HG03457 (cell line): ENCODE results near the gene TUBGCP5.
A peak's percentile ranks its signal among the peaks of the same experiment; 100 is the strongest.
"Not testable (repeated sequence)": the region's sequence is repeated elsewhere in the genome, so short reads cannot be mapped to it uniquely, and the experiment has no call there.

ENCODE experiments used
- ATAC-seq: cut with Tn5 transposase; IDR thresholded peaks from one replicate; pipeline ENCODE4 v1.9.1; 2021; ENCODE audit warnings: moderate number of reproducible peaks; ENCODE audit not compliant: unreplicated experiment

TUBGCP5 gene

GRCh38 chr15:23039143-23039916 is at the start of gene TUBGCP5:
Gene TUBGCP5, minus strand, starts transcription at chr15:23039569. Its CDS starts 26 bp downstream, at chr15:23039543.
- ATAC-seq, result peak; percentile 94

DNA sequence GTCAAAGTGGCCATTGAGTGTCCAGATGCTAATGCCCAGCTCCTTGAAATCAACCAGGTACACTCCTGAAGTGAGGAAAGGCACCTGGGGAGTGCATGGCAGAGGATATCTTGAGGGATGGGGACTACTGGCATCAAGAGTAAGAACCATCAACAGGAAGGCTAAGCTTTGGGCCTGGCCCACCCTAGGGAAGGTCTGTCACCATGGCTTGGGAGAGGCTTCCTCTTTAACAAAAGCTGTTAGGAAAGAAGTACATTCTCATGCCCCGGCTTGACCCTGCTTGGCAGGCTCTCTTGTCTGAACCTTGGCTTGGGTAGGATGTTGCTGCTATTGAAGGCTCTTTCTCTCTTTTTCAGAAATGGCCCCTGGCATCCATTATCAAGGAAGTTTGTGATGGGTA is 43.7 kb upstream of the TUBGCP5 start:
- no peak for ATAC-seq

GRCh38 chr15:23081996-23082737 is 42.8 kb upstream of the TUBGCP5 start:
- not testable (repeated sequence) for ATAC-seq

DNA sequence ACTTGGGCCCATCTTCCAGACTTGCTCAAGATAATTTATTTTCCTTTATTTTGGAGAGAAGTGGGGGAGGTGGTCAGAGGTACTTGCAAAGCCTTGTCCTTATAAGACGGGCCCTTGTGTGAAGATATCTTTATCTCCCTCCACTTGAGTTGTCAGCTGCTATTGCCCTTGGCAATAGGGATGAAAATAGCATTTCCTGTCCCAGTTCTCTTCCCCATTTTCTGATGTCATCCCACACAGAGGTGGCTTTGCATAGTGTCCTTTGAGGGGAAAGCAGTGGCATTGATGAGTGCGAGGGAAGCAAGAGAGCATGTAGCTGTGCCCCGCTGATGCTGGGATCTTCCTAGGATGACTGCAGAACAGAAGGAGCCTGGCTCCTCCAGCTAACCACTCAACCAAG is 41.9 kb upstream of the TUBGCP5 start:
- ATAC-seq, result no peak

GRCh38 chr15:23079766-23080165 is 40.4 kb upstream of the TUBGCP5 start:
- ATAC-seq, result no peak

GRCh38 chr15:23075927-23076326 is 36.6 kb upstream of the TUBGCP5 start:
- no peak for ATAC-seq

DNA sequence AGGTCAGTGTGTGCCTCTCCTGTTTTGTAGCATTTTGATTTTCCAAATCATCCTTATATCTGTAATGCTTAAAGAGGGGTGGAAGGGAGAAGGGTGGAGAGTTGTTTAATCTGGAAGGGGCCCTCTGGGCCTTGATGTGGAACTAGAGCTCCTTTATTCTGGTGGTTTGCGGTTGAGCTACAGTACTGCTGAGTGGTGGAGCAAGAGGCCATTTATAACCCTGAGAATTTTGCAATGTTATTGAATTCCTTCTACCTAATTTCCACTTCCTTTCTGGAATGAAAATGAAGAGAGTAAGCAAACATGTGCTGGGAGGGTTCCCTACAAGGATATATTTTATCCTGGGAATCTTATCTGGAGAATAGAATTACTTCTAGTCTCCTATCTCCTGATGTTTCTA is 35.3 kb upstream of the TUBGCP5 start:
- no peak for ATAC-seq

DNA sequence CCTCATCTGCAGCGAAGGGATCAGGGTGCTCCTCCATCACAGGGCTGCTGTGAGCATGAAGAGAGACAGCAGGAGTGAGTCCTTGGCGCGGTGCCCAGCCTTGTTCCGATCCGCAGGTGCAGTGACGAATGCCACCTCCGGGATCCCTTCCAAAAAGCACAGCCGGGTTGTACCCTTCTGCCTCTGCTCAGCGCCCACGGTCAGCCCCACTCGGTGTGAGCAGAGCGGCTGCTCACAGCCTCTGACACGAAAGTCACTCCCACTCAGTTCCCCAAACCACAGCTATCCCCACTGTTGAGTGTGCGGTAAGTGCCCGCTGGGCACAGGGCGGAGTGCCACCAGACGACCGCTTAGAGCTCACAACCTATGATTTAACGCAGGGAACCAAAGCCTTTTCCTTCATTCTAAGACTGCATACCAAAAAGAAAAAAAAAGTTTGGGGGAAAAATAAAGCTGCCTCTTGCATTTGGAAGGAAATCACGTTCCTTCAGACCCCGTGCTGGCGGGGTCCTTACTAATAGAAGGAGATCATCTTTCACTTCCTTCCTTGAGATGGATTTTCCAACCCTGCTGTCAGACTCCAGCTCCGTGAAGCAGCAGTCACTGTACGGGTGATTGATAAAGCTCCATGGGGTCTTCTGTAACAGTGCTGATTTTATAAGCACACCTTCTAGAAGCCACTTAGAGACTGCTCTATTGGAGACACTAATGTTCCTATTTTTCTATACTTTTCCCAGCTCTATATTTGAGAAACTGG is 34.7 kb upstream of the TUBGCP5 start:
- no peak for ATAC-seq

DNA sequence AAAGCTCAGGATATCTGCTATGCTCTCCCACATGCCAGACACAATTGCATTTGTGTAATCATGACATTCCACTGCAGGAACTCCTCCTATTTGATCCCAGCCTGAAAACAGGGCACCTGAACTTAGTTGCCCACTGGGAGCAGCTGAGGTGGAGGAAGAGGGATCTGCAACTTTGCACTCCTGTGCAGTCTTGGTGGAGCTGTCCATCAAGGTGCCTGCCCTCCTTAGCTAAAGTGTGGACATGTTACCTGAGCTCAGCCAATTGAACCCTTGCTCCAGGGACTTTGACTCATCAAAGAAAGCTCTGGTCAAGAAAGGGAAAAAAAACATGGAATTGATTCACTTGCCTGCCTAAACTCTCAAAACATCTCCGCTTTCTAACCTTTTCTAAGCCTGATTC is 33.3 kb upstream of the TUBGCP5 start:
- ATAC-seq, result no peak

DNA sequence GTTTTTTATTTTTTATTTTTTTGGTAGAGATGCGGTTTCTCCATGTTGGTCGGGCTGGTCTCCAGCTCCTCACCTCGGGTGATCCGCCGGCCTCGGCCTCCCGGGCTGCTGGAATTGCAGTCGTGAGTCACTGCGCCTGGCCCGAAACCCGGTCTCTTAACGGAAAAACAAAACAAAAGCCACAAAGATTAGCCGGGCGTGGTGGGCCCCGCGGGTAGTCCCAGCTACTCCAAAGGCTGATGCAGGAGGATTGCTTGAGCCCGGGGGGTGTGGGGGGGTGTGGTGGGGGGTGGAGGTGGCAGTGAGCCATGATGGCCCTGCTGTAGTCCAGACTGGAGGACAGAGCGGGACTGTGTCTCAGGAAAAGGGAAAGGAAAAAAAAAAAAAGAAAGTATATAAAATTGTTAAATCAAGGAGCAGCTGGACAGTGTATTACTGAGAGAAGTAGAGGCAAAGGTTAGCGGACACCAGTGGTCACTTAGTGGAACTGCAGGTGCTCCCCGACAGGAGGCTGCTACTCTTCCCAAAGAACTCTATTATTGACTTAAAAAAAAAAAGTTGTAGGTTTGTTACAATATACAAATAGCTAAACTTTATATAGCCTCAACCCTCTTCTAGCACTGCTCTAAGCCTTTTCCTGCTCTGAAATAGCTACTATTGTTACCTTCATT is 30.3 kb upstream of the TUBGCP5 start:
- ATAC-seq, result no peak

DNA sequence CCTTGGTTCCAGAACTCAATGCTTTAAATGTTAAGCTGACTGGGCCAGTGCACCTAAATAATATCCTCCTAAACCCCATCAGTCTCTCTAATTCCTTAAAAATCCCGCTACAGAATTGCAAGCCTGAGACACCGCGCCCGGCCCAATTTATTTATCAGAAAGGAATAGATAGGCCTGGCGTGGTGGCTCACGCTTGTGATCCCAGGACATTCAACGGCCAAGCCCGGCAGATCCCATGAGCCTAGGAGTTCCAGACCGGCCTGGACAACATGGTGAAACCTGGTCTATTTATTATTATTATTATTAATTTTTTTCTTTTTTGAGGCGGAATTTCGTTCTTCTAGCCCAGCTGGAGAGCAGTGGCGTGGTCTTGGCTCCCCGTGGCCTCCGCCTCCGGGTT is 28.0 kb upstream of the TUBGCP5 start:
- no peak for ATAC-seq

DNA sequence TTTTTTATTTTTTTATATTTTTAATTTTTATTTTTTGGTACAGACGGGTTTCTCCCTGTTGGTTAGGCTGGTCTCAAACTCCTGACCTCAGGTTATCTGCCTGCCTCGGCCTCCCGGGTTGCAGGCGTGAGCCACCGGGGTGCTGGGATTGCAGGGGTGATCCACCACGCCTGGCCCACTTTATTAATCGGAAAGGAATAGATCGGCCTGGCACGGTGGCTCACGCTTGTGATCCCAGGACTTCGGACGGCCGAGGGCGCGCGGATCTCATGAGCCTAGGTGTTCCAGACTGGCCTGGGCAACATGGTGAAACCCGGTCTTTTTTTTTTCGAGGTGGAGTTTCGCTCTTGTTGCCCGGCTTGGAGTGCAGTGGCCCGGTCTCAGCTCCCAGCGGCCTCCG is 26.5 kb upstream of the TUBGCP5 start:
- no peak for ATAC-seq

DNA sequence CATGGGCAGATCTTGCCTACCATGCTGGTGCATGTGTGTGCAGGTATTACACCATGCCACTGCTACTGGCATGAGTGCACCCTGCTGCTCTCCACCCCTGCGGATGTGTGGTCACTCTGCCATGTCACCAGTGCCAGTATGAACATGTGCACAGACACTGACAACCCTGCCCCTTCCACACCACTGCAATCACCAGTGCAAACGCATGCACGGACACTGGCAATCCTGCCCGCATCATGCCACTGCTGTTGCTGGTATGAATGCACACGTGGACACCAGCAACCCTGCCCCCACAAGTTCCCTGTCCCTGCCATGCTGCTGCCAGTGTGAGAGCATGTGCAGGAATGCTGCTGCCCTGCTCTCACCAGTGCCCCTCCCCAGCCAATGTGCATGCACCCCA is 24.8 kb upstream of the TUBGCP5 start:
- no peak for ATAC-seq

GRCh38 chr15:23057707-23058106 is 18.3 kb upstream of the TUBGCP5 start:
- ATAC-seq, result no peak

DNA sequence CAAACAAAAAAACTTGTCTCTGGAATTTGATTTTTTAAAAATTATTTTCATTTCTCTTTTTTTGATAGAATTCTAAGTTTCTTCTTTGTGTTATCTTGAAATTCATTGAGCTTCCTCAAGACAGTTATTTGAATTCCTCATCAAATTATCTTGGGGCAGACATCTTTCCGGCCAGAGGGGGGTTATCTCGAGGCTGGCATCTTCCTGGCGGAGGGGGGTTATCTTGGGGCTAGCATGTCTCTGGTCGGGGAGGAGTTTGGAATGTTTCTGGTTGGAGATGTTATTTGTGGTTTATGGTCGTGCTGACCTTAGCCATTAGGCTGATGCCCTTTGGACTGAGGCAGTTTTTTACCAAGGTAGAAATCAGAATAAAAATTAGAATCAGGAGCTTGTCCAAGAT is 15.9 kb upstream of the TUBGCP5 start:
- ATAC-seq, result no peak

DNA sequence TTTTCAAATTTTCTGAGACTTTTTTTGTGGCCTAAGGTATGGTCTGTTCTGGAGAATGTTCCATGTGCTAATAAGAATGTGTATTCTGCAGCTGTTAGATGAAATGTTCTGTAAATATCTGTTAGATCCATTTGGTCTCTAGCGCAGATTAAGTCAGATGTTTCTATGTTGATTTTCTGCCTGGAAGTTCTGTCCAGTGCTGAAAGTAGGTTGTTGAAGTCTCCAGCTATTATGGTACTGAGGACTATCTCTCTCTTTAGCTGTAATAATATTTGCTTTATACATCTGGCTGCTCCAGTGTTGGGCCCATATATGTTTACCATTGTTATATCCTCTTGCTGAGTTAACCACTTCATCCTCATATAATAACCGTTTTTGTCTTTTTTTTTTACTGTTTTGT is 13.2 kb upstream of the TUBGCP5 start:
- ATAC-seq, result no peak

DNA sequence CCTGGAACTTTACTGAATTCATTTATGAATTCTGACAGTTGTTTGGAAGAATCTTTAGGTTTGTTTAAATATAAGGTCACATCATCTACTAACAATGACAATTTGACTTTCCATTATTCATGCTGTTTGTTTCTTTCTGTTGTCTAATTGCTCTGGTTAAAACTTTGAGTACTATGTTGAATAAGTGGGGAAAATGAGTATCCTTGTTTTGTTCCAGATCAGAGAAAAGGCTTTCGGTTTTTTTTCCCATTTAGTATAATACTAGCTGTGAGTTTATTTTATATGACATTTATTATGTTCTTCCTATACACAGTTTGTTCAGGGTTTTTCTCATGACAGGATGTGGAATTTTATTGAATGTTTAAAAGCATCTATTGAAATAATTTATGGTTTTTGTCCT is 11.3 kb upstream of the TUBGCP5 start:
- ATAC-seq, result no peak

DNA sequence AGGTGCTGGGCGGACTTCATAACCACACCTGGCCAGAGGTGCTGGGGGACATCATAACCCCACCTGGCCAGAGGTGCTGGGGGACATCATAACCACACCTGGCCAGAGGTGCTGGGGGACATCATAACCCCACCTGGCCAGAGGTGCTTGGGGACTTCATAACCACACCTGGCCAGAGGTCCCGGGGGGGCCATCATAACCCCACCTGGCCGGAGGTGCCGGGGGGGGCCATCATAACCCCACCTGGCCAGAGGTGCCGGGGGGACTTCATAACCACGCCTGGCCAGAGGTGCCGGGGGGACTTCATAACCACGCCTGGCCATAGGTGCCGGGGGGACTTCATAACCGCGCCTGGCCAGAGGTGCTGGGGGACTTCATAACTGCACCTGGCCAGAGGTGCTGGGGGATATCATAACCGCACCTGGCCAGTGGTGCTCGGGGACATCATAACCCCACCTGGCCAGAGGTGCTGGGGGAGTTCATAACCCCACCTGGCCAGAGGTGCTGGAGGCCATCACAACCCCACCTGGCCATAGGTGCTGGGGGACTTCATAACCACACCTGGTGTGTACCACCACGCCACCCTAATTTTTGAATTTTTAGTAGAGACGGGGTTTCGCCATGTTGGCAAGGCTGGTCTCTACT is 10.7 kb upstream of the TUBGCP5 start:
- ATAC-seq, result no peak

DNA sequence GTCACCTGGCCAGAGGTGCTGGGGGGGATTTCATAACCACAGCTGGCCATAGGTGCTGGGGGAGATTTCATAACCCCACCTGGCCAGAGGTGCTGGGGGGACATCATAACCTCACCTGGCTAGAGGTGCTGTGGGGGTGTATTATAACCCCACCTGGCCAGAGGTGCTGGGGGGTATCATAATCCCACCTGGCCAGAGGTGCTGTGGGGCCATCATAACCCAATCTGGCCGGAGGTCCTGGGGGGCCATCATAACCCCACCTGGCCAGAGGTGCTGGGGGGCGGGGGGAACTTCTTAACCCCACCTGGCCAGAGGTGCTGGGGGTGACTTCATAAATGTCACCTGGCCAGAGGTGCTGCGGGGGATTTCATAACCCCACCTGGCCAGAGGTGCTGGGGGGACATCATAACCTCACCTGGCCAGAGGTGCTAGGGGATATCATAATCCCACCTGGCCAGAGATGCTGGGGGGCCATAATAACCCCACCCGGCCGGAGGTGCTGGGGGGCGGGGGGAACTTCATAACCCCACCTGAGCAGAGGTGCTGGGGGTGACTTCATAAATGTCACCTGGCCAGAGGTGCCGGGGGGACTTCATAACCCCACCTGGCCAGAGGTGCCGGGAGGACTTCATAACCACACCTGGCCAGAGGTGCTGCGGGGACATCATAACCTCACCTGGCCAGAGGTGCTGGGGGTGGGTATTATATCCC is 9.4 kb upstream of the TUBGCP5 start:
- ATAC-seq, result not testable (repeated sequence)

- ATAC-seq, result not testable (repeated sequence)
These were observed 4.6 kb upstream of the TUBGCP5 start for GRCh38 chr15:23043987-23044386.
